Measurements from ENCODE around the gene ITPRID2.

ITPRID2 gene

DNA sequence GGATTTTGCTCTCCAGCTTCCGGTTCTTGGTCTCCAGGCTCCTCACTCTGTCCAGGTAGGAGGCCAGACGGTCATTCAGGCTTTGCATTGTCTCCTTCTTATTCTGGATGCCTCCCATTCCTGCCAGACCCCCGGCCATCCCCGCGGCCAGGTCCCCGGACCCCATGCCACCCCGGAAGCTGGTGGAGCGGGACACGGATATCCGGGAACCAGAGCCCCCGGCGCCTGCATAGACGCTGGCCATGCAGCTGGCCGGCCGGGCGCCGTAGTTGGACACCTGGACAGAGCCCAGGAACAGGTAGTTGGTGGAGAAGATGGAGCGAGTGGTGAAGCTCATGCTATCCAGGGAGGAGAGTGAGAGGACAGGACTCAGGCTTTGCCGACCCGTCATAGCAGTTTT lies 70.6 kb downstream of the ITPRID2 start:
- Histone ChIP-seq H3K9me3 (ENCODE audit: insufficient read depth, low read length) (no peaks in the 10 kb centered on the region), H4K20me1 (ENCODE audit: insufficient read depth, low read length) (no peaks in the 10 kb centered on the region), H2AFZ (ENCODE audit: low read depth, low read length) (no peak overlapping the region), H3K27ac (ENCODE audit: low read length) (no peak overlapping the region), H3K4me2 (ENCODE audit: low read length) (no peak overlapping the region), H3K36me3 (replicated peaks; ENCODE audit: low read depth, low read length) (no peaks in the 10 kb centered on the region), H3K4me3 (ENCODE audit: low read length) (no peak overlapping the region), H3K27me3 (ENCODE audit: low read depth, low read length) (0 out of 2 replicates have a peak, but pooled peaks cover 2% of the 10 kb centered on the region), H3K4me1 (ENCODE audit: low read length) (peaks cover 14% of the 10 kb centered on the region), H3K9ac (ENCODE audit: low read length) (no peak overlapping the region), H3K79me2 (ENCODE audit: low read length) (no peaks in the 10 kb centered on the region)
- TF ChIP-seq, protein P1, sequence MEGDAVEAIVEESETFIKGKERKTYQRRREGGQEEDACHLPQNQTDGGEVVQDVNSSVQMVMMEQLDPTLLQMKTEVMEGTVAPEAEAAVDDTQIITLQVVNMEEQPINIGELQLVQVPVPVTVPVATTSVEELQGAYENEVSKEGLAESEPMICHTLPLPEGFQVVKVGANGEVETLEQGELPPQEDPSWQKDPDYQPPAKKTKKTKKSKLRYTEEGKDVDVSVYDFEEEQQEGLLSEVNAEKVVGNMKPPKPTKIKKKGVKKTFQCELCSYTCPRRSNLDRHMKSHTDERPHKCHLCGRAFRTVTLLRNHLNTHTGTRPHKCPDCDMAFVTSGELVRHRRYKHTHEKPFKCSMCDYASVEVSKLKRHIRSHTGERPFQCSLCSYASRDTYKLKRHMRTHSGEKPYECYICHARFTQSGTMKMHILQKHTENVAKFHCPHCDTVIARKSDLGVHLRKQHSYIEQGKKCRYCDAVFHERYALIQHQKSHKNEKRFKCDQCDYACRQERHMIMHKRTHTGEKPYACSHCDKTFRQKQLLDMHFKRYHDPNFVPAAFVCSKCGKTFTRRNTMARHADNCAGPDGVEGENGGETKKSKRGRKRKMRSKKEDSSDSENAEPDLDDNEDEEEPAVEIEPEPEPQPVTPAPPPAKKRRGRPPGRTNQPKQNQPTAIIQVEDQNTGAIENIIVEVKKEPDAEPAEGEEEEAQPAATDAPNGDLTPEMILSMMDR (IDR thresholded peaks at IDR 0.05; ENCODE audit: low read depth, low read length), result no peak
- TF ChIP-seq EZH2phosphoT487 (IDR thresholded peaks at IDR 0.05; ENCODE audit: low read depth), result no peak

- no peak overlapping the region for H3K4me3 ChIP-seq (ENCODE audit: low read length)
- no peaks in the 10 kb centered on the region for H3K79me2 ChIP-seq (ENCODE audit: low read length)
- no peak for TF ChIP-seq EZH2phosphoT487 (IDR thresholded peaks at IDR 0.05; ENCODE audit: low read depth)
- TF ChIP-seq, protein P1 (IDR thresholded peaks at IDR 0.05; ENCODE audit: low read depth, low read length), result peak; percentile 40
- no peaks in the 10 kb centered on the region for H3K4me1 ChIP-seq (ENCODE audit: low read length)
- no peak overlapping the region for H3K4me2 ChIP-seq (ENCODE audit: low read length)
- H3K27ac ChIP-seq (ENCODE audit: low read length), result no peak overlapping the region
- H3K9ac ChIP-seq (ENCODE audit: low read length), result no peak overlapping the region
- no peaks in the 10 kb centered on the region for H3K27me3 ChIP-seq (ENCODE audit: low read depth, low read length)
- H2AFZ ChIP-seq (ENCODE audit: low read depth, low read length), result no peak overlapping the region
- no peaks in the 10 kb centered on the region for H4K20me1 ChIP-seq (ENCODE audit: insufficient read depth, low read length)
- no peaks in the 10 kb centered on the region for H3K36me3 ChIP-seq (replicated peaks; ENCODE audit: low read depth, low read length)
- no peaks in the 10 kb centered on the region for H3K9me3 ChIP-seq (ENCODE audit: insufficient read depth, low read length)
These were observed 78.7 kb downstream of the ITPRID2 start for GRCh38 chr2:181970160-181970794.

DNA sequence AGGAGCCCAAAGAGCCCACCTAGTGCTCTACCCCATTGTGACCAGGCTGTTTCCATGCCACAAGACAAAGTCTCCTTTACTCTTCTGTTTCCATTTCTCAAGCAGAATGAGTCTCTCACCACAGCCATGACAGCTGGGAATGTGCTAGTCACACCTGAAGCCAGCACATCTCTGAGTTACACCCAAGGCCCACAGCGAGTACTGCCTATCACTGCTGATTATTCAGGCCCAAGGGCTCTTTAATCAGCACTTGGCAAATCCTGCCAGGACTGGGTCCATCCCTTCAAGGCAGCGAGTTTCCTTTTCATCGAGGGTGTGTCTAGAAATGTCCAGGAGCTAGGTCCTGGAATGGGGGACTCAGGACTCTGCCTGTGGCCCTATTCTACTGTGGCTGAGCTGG lies 79.5 kb downstream of the ITPRID2 start:
- H3K4me1 ChIP-seq (ENCODE audit: low read length), result no peaks in the 10 kb centered on the region
- H3K27me3 ChIP-seq (ENCODE audit: low read depth, low read length), result no peaks in the 10 kb centered on the region
- no peak overlapping the region for H3K4me2 ChIP-seq (ENCODE audit: low read length)
- no peak overlapping the region for H3K9ac ChIP-seq (ENCODE audit: low read length)
- no peak overlapping the region for H3K4me3 ChIP-seq (ENCODE audit: low read length)
- no peak overlapping the region for H2AFZ ChIP-seq (ENCODE audit: low read depth, low read length)
- no peaks in the 10 kb centered on the region for H3K36me3 ChIP-seq (replicated peaks; ENCODE audit: low read depth, low read length)
- no peaks in the 10 kb centered on the region for H3K9me3 ChIP-seq (ENCODE audit: insufficient read depth, low read length)
- no peaks in the 10 kb centered on the region for H4K20me1 ChIP-seq (ENCODE audit: insufficient read depth, low read length)
- TF ChIP-seq, protein P1 (IDR thresholded peaks at IDR 0.05; ENCODE audit: low read depth, low read length), result no peak
- TF ChIP-seq EZH2phosphoT487 (IDR thresholded peaks at IDR 0.05; ENCODE audit: low read depth), result no peak
- H3K27ac ChIP-seq (ENCODE audit: low read length), result no peak overlapping the region
- H3K79me2 ChIP-seq (ENCODE audit: low read length), result no peaks in the 10 kb centered on the region

- peaks cover 2% of the 10 kb centered on the region for H3K4me1 ChIP-seq (ENCODE audit: low read length)
- H4K20me1 ChIP-seq (ENCODE audit: insufficient read depth, low read length), result no peaks in the 10 kb centered on the region
- H3K79me2 ChIP-seq (ENCODE audit: low read length), result no peaks in the 10 kb centered on the region
- no peak overlapping the region for H3K9ac ChIP-seq (ENCODE audit: low read length)
- no peaks in the 10 kb centered on the region for H3K27me3 ChIP-seq (ENCODE audit: low read depth, low read length)
- peaks cover 3% of the 10 kb centered on the region for H3K36me3 ChIP-seq (replicated peaks; ENCODE audit: low read depth, low read length)
- H3K27ac ChIP-seq (ENCODE audit: low read length), result no peak overlapping the region
- no peak overlapping the region for H2AFZ ChIP-seq (ENCODE audit: low read depth, low read length)
- no peak overlapping the region for H3K4me3 ChIP-seq (ENCODE audit: low read length)
- H3K9me3 ChIP-seq (ENCODE audit: insufficient read depth, low read length), result no peaks in the 10 kb centered on the region
- H3K4me2 ChIP-seq (ENCODE audit: low read length), result no peak overlapping the region
- no peak for TF ChIP-seq EZH2phosphoT487 (IDR thresholded peaks at IDR 0.05; ENCODE audit: low read depth)
- TF ChIP-seq, protein P1 (IDR thresholded peaks at IDR 0.05; ENCODE audit: low read depth, low read length), result no peak
These were observed 81.1 kb downstream of the ITPRID2 start for GRCh38 chr2:181972431-181973170.
